SW 1271 (cell line): Measurements from ENCODE around the gene CSTB.
"Not testable (repeated sequence)": the region's sequence is repeated elsewhere in the genome, so short reads cannot be mapped to it uniquely, and the experiment has no call there.

ENCODE experiments used
- DNase-seq, 2 experiments: peaks; one replicate each; lab custom pipeline; 2025; lab: John Stamatoyannopoulos, UW

The CSTB gene

GRCh38 chr21:43775795-43776430, at the start of gene CSTB:
TSS of gene CSTB (minus strand) at chr21:43776308. CDS start at chr21:43776269, 39 bp downstream.
- peak; percentile 31 to 63 for DNase-seq

- no peak for DNase-seq
These were observed 49.3 kb upstream of the CSTB start for GRCh38 chr21:43825242-43825935.

- no peak for DNase-seq
These were observed 48.5 kb upstream of the CSTB start for GRCh38 chr21:43824333-43825241.

- DNase-seq, result not testable (repeated sequence)
These were observed 46.6 kb upstream of the CSTB start for GRCh38 chr21:43822741-43823140.

- not testable (repeated sequence) for DNase-seq
These were observed 46.1 kb upstream of the CSTB start for GRCh38 chr21:43822166-43822565.

- no peak for DNase-seq
These were observed 44.4 kb upstream of the CSTB start for GRCh38 chr21:43820466-43820865.

- no peak for DNase-seq
These were observed 43.6 kb upstream of the CSTB start for GRCh38 chr21:43819511-43820405.

- DNase-seq, result no peak
These were observed 42.6 kb upstream of the CSTB start for GRCh38 chr21:43818685-43819084.

GRCh38 chr21:43817157-43818086, 41.3 kb upstream of the CSTB start:
- DNase-seq, result no peak

- no peak for DNase-seq
These were observed 40.5 kb upstream of the CSTB start for GRCh38 chr21:43816611-43817071.

- no peak for DNase-seq
These were observed 39.9 kb upstream of the CSTB start for GRCh38 chr21:43815991-43816390.

- DNase-seq, result no peak
These were observed 39.1 kb upstream of the CSTB start for GRCh38 chr21:43815107-43815613.

- no peak for DNase-seq
These were observed 38.4 kb upstream of the CSTB start for GRCh38 chr21:43814215-43815106.

- no peak for DNase-seq
These were observed 37.5 kb upstream of the CSTB start for GRCh38 chr21:43813656-43813980.

- DNase-seq, result no peak
These were observed 37.0 kb upstream of the CSTB start for GRCh38 chr21:43812957-43813655.

- no peak for DNase-seq
These were observed 36.2 kb upstream of the CSTB start for GRCh38 chr21:43812139-43812821.

- no peak for DNase-seq
These were observed 35.4 kb upstream of the CSTB start for GRCh38 chr21:43811262-43812105.
